ENCODE measurements around the gene EML4. TPM values are rescaled to one million over a fixed set of nuclear protein-coding genes. Genes with fewer than 3 reads are reported as not detected.

EML4 gene
- total and polyA plus RNA-seq, 2 donors (not counting 1 experiment from before 2014, with no cell fraction given), result 49.4 to 134 TPM

DNA sequence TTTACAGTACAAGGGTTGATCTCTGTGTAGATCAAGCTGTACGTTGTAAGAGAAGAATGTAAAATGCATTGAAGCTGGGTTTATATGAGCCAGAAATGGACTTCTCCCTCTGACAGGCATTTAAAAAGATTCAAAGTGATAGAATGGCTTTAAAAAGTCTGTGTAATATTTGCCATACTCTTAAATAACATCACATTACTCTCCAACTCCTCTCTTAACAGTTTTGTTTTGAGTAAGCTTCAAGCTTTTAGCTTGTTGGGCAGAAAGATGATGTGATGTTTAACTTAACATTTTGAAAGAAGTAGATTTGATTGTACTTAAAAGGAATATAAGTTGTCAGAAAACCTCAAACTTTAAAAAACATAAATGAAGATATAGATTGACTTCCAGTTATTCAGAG, 119.7 kb downstream of the EML4 start:
- H3K9me3 ChIP-seq (ENCODE audit: control extremely low read depth in 1 of 3, control insufficient read depth in 2 of 3, insufficient read depth in 1 of 3, low read length in 2 of 3), result no peaks in the 10 kb centered on the region
- no peak overlapping the region for H3K27ac Mint-ChIP-seq

DNA sequence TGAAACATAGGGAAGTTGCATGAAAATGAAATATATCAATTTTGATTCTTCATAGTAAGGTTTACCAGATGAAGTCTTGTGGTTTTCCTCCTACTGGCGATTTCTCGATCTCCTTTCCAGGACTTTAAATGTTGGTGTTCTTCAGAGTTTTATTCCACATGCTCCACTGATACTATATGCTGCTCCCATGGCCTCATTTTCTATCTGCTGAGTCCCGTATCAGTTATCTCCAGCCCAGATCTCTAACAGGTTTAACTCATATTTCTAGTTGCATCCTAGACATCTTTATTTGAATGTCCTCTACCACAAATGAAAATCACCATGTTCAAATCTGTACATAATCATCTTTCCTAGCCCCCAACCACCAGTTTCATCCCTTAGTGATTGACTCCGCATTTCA, 120.1 kb downstream of the EML4 start:
- Mint-ChIP-seq H3K4me3 (no peak overlapping the region), H3K27me3 (no peaks in the 10 kb centered on the region), H3K9me3 (ENCODE audit: insufficient read depth) (no peaks in the 10 kb centered on the region), H3K4me1 (no peaks in the 10 kb centered on the region), H3K27ac (no peak overlapping the region)
- Histone ChIP-seq H3K4me3 (ENCODE audit: control extremely low read depth in 1 of 5, extremely low read depth in 1 of 5, insufficient read depth in 1 of 5, low read depth in 2 of 5, low read length in 4 of 5) (no peak overlapping the region), H3K9me3 (ENCODE audit: control extremely low read depth in 1 of 3, control insufficient read depth in 2 of 3, insufficient read depth in 1 of 3, low read length in 2 of 3) (no peaks in the 10 kb centered on the region), H3K36me3 (replicated peaks in 1 of 2; ENCODE audit: control extremely low read depth in 1 of 2, control insufficient read depth in 1 of 2, extremely low read depth in 1 of 2, insufficient read depth in 2 of 2, low read length in 1 of 2) (peaks cover 29 to 83% of the 10 kb centered on the region in 2 experiments), H3K27ac (ENCODE audit: low read length in 2 of 2) (no peak overlapping the region), H3K4me1 (ENCODE audit: control insufficient read depth in 2 of 2, insufficient read depth in 2 of 2, low read length in 2 of 2) (no peaks in the 10 kb centered on the region), H3K79me2 (ENCODE audit: control insufficient read depth, insufficient read depth, low read length) (no peaks in the 10 kb centered on the region), H2AFZ (ENCODE audit: insufficient read depth, low read depth, low read length, poor library complexity, severe bottlenecking) (no peak overlapping the region), H3K9ac (ENCODE audit: low read length) (no peak overlapping the region), H4K20me1 (ENCODE audit: control insufficient read depth, insufficient read depth, low read length, poor library complexity, severe bottlenecking) (no peaks in the 10 kb centered on the region), H3K27me3 (replicated peaks in 1 of 4; ENCODE audit: control extremely low read depth in 1 of 4, control insufficient read depth in 3 of 4, insufficient read depth in 4 of 4, low read length in 3 of 4) (no peaks in the 10 kb centered on the region), H3K4me2 (replicated peaks; ENCODE audit: low read depth, low read length, poor library complexity, severe bottlenecking) (no peak overlapping the region)
- CTCF ChIA-PET, result no interaction called here
- TF ChIP-seq EZH2 (IDR thresholded peaks at IDR 0.05; ENCODE audit: borderline replicate concordance, insufficient read depth, low read depth, low read length, poor library complexity, severe bottlenecking), result no peak
- TF ChIP-seq, protein P1, sequence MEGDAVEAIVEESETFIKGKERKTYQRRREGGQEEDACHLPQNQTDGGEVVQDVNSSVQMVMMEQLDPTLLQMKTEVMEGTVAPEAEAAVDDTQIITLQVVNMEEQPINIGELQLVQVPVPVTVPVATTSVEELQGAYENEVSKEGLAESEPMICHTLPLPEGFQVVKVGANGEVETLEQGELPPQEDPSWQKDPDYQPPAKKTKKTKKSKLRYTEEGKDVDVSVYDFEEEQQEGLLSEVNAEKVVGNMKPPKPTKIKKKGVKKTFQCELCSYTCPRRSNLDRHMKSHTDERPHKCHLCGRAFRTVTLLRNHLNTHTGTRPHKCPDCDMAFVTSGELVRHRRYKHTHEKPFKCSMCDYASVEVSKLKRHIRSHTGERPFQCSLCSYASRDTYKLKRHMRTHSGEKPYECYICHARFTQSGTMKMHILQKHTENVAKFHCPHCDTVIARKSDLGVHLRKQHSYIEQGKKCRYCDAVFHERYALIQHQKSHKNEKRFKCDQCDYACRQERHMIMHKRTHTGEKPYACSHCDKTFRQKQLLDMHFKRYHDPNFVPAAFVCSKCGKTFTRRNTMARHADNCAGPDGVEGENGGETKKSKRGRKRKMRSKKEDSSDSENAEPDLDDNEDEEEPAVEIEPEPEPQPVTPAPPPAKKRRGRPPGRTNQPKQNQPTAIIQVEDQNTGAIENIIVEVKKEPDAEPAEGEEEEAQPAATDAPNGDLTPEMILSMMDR (IDR thresholded peaks at IDR 0.05), result no peak
- POLR2A ChIA-PET, result no interaction called here
- 48% methylated on average over 4 of the region's 4 CpGs for WGBS (ENCODE audit: insufficient coverage)
- no peak for DNase-seq
- intact Hi-C loops (cut with micrococcal nuclease), result no loop called here
- no peak for ATAC-seq (ENCODE audit: low read depth)

More for the DNA sequence above, 119.7 kb downstream of the EML4 start:
- TF ChIP-seq, protein P1 (IDR thresholded peaks at IDR 0.05), result no peak
- no peak for TF ChIP-seq EZH2 (IDR thresholded peaks at IDR 0.05; ENCODE audit: borderline replicate concordance, insufficient read depth, low read depth, low read length, poor library complexity, severe bottlenecking)
- ChIA-PET CTCF (no interaction called here), POLR2A (no interaction called here)
- H2AFZ ChIP-seq (ENCODE audit: insufficient read depth, low read depth, low read length, poor library complexity, severe bottlenecking), result no peak overlapping the region
- ATAC-seq (ENCODE audit: low read depth), result no peak
- H3K27me3 Mint-ChIP-seq, result no peaks in the 10 kb centered on the region
- intact Hi-C loops (cut with micrococcal nuclease), result no loop called here
- H3K4me2 ChIP-seq (replicated peaks; ENCODE audit: low read depth, low read length, poor library complexity, severe bottlenecking), result no peak overlapping the region
- no peaks in the 10 kb centered on the region for H3K9me3 Mint-ChIP-seq (ENCODE audit: insufficient read depth)
- peaks cover 33 to 83% of the 10 kb centered on the region in 2 experiments for H3K36me3 ChIP-seq (replicated peaks in 1 of 2; ENCODE audit: control extremely low read depth in 1 of 2, control insufficient read depth in 1 of 2, extremely low read depth in 1 of 2, insufficient read depth in 2 of 2, low read length in 1 of 2)
- no peak overlapping the region for H3K27ac ChIP-seq (ENCODE audit: low read length in 2 of 2)
- H3K4me3 Mint-ChIP-seq, result no peak overlapping the region
- H3K4me3 ChIP-seq (ENCODE audit: control extremely low read depth in 1 of 5, extremely low read depth in 1 of 5, insufficient read depth in 1 of 5, low read depth in 2 of 5, low read length in 4 of 5), result no peak overlapping the region
- no peak overlapping the region for H3K9ac ChIP-seq (ENCODE audit: low read length)
- WGBS (ENCODE audit: insufficient coverage), result no CpG with 5 or more reads among the region's 1 CpG
- H3K4me1 ChIP-seq (ENCODE audit: control insufficient read depth in 2 of 2, insufficient read depth in 2 of 2, low read length in 2 of 2), result no peaks in the 10 kb centered on the region
- no peaks in the 10 kb centered on the region for H4K20me1 ChIP-seq (ENCODE audit: control insufficient read depth, insufficient read depth, low read length, poor library complexity, severe bottlenecking)
- H3K79me2 ChIP-seq (ENCODE audit: control insufficient read depth, insufficient read depth, low read length), result no peaks in the 10 kb centered on the region
- H3K27me3 ChIP-seq (replicated peaks in 1 of 4; ENCODE audit: control extremely low read depth in 1 of 4, control insufficient read depth in 3 of 4, insufficient read depth in 4 of 4, low read length in 3 of 4), result no peaks in the 10 kb centered on the region
- no peaks in the 10 kb centered on the region for H3K4me1 Mint-ChIP-seq
- DNase-seq, result no peak
